Measurements from ENCODE around the gene HIBADH.

- TF ChIP-seq CTCF (conservative IDR thresholded peaks at IDR 0.05; ENCODE audit: low read length) (no peak), EZH2phosphoT487 (IDR thresholded peaks at IDR 0.05; ENCODE audit: borderline replicate concordance) (no peak)
Measured at GRCh38 chr7:27684491-27684890, 21.8 kb upstream of the HIBADH start.

All from Loucy (cell line).